ENCODE results near the gene SEMA3F. TPM values are rescaled to one million over a fixed set of nuclear protein-coding genes. Genes with fewer than 3 reads are reported as not detected.

The SEMA3F gene
- total and polyA plus RNA-seq, 10 of the 15 experiments (the other 5 are each of a cell fraction or from before 2014, with no cell fraction given), result 0.08 to 0.28 (median 0.12) TPM; not detected in 6

GRCh38 chr3:50233176-50233575, 78.1 kb downstream of the SEMA3F start (continued):
- TF ChIP-seq GATAD2B (conservative IDR thresholded peaks at IDR 0.05; ENCODE audit: low read depth), result no peak

DNA sequence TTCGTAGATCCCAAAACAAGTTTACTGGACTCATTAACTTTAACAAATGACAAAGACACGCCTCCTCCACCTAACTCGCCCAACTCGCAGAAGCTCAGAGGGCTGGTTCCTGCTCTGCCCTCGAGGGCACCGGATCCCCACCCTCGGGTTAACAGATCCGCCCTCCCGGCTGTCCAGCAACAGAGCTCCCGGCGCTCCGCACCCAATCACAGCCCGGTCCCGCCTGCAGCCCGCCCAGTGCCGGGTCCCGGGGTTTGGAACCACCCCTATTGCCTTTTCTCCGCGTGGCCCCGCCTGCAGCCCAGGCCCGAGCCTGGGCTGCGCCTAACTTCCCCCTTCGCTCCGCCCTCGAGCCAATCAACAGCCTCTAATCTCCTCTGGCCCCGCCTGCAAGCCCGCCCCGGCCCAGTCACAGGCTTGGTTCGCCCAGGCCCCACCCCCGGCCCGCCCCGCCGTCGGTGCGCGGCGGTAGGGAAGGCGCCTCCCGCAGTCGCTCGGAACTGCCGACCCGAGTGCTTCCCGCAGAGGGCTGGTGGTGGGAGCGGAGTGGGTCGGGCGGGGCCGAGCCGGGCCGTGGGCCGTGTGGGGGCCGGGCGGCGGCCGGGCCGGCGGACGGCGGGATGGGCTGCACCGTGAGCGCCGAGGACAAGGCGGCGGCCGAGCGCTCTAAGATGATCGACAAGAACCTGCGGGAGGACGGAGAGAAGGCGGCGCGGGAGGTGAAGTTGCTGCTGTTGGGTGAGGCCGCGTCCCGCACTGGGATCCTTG, 80.8 kb downstream of the SEMA3F start, which contains the start of gene GNAI2:
Gene GNAI2, plus strand, starts transcription at position 489 of the 768 bp plus-strand sequence. Its CDS starts 132 bp downstream, at position 621.
- Histone ChIP-seq H3K9ac (ENCODE audit: control insufficient read depth, insufficient read depth, low read length) (peak within 1 kb of the TSS; percentile 90), H3K4me3 (peak within 1 kb of the TSS; percentile 100), H3K4me2 (ENCODE audit: control insufficient read depth, insufficient read depth) (peak within 1 kb of the TSS; percentile 83), H3K4me1 (ENCODE audit: control insufficient read depth, insufficient read depth, low read length) (peaks cover 14% of the 10 kb centered on the region), H2AFZ (ENCODE audit: control insufficient read depth, low read depth, low read length) (peak within 1 kb of the TSS; percentile 73), H4K20me1 (ENCODE audit: control insufficient read depth, insufficient read depth) (0 out of 2 replicates have a peak, but pooled peaks cover 5% of the 10 kb centered on the region), H3K27ac (ENCODE audit: control insufficient read depth, insufficient read depth) (peak within 1 kb of the TSS; percentile 91), H3K27me3 (replicated peaks in 1 of 2; ENCODE audit: control insufficient read depth in 2 of 2, insufficient read depth in 2 of 2, low read length in 1 of 2) (no peaks in the 10 kb centered on the region), H3K9me3 (replicated peaks; ENCODE audit: control insufficient read depth, insufficient read depth, low read length) (no peaks in the 10 kb centered on the region), H3K79me2 (ENCODE audit: control insufficient read depth, insufficient read depth, low read length) (peaks cover 47% of the 10 kb centered on the region), H3K36me3 (ENCODE audit: control insufficient read depth in 2 of 2, insufficient read depth in 2 of 2, low read length in 1 of 2) (no peaks in the 10 kb centered on the region; a peak in 2 of 4 replicates)
- CTCF ChIA-PET, result interaction anchor here (0.6 to 3.9 kb wide), 11 partner anchors 8 to 1447 kb away, joined by 3 to 29 read pairs (median 4); partner anchors contain the start of genes HYAL3 and NAA80
- 1% methylated on average over 41 of the region's 75 CpGs for WGBS (ENCODE audit: insufficient coverage, insufficient replicate concordance, low lambda C conversion rate, missing lambda C conversion rate)
- POLR2A ChIA-PET, result interaction anchor here (0.6 to 4.0 kb wide), 14 partner anchors 7 to 791 kb away, joined by 3 to 38 read pairs (median 4); partner anchors contain the start of genes HYAL3, IFRD2 and NAA80
- SMC1A ChIA-PET (ENCODE audit: uncharacterized antibody, unreplicated experiment), result interaction anchor here (0.7 to 1.5 kb wide), 4 partner anchors 10 to 100 kb away, joined by 3 to 8 read pairs (median 6); no protein-coding TSS in a partner anchor
- in situ Hi-C loops (cut with MboI), result no loop called here
- RAD21 ChIA-PET (ENCODE audit: unreplicated experiment), result interaction anchor here (0.7 to 2.4 kb wide), 7 partner anchors 8 to 102 kb away, joined by 3 to 19 read pairs (median 5); no protein-coding TSS in a partner anchor
- BruUV-seq (replicated peaks), result no TSS peak
- intact Hi-C loops (cut with micrococcal nuclease; ENCODE audit: unreplicated experiment), result loop anchor here (1.0 to 5.0 kb wide), 2 partner anchors 56 to 101 kb away; partner anchors contain the start of gene IFRD2
- FAIRE-seq (peak; percentile 100), DNase-seq (ENCODE audit: low read depth, low spot score) (peak; percentile 91), ATAC-seq (peak; percentile 93)
- TF ChIP-seq EP300 (IDR thresholded peaks at IDR 0.05; ENCODE audit: borderline replicate concordance in 1 of 2, control insufficient read depth in 1 of 2, low read depth in 2 of 2, low read length in 2 of 2), result no peak
- TF ChIP-seq MEF2A (IDR thresholded peaks at IDR 0.05; ENCODE audit: insufficient read depth, low read depth, low read length), result no peak
- 0 out of 4 replicates have a peak, but pooled peaks of 1 of the 2 experiments have one; percentile 9 for TF ChIP-seq SRF (IDR thresholded peaks at IDR 0.05; ENCODE audit: low read depth in 2 of 2, low read length in 2 of 2)
- TF ChIP-seq SUPT20H (IDR thresholded peaks at IDR 0.05; ENCODE audit: borderline replicate concordance, control insufficient read depth, low read depth, low read length), result no peak
- no peak; the same call in 1 of the 2 replicates for TF ChIP-seq MAX (IDR thresholded peaks at IDR 0.05; ENCODE audit: low read depth, low read length)
- TF ChIP-seq TBL1XR1 (IDR thresholded peaks at IDR 0.05; ENCODE audit: low read depth, low read length), result no peak
- no peak for TF ChIP-seq ETV6 (conservative IDR thresholded peaks at IDR 0.05 in 1 of 2, IDR thresholded peaks at IDR 0.05 in 1 of 2; ENCODE audit: borderline replicate concordance in 1 of 2, low read depth in 1 of 2)
- TF ChIP-seq ASH2L (IDR thresholded peaks at IDR 0.05; ENCODE audit: borderline replicate concordance, low read depth), result no peak
- peak; percentile 87 for TF ChIP-seq SMARCA5 (IDR thresholded peaks at IDR 0.05)
- no peak for TF ChIP-seq IRF3 (IDR thresholded peaks at IDR 0.05)
- TF ChIP-seq RAD21 (IDR thresholded peaks at IDR 0.05; ENCODE audit: insufficient read depth, low read depth, low read length), result no peak
- peak; percentile 88 for TF ChIP-seq SP1 (IDR thresholded peaks at IDR 0.05; ENCODE audit: low read depth, low read length)
- no peak; the same call in 1 of the 2 replicates for TF ChIP-seq HCFC1 (IDR thresholded peaks at IDR 0.05; ENCODE audit: low read length)
- TF ChIP-seq RCOR1 (conservative IDR thresholded peaks at IDR 0.05; ENCODE audit: low read depth, low read length), result no peak
- peak; percentile 42 for TF ChIP-seq HDAC6 (IDR thresholded peaks at IDR 0.05; ENCODE audit: unreplicated experiment)
- TF ChIP-seq TCF12 (IDR thresholded peaks at IDR 0.05; ENCODE audit: low read depth, low read length), result no peak
